22Rv1 (cell line): Measurements from ENCODE around the gene GARS1.

Experiments used
- H3K27ac ChIP-seq: fragments of 450-650 bp; 2 replicates; pipeline ENCODE4 v1.5.1; 2017
- ZFX ChIP-seq: fragments of 450-650 bp; IDR thresholded peaks from 2 replicates; pipeline ENCODE4 v1.6.1; 2017; ENCODE audit warnings: antibody characterized with exemption, borderline replicate concordance
- TF ChIP-seq, protein P1 (sequence below): fragments of 450-650 bp; IDR thresholded peaks from 2 replicates; pipeline ENCODE4 v1.5.1; 2017; ENCODE audit warnings: mild to moderate bottlenecking

Gene GARS1

GRCh38 chr7:30642789-30643188 is 48.1 kb downstream of the GARS1 start:
- TF ChIP-seq, protein P1, sequence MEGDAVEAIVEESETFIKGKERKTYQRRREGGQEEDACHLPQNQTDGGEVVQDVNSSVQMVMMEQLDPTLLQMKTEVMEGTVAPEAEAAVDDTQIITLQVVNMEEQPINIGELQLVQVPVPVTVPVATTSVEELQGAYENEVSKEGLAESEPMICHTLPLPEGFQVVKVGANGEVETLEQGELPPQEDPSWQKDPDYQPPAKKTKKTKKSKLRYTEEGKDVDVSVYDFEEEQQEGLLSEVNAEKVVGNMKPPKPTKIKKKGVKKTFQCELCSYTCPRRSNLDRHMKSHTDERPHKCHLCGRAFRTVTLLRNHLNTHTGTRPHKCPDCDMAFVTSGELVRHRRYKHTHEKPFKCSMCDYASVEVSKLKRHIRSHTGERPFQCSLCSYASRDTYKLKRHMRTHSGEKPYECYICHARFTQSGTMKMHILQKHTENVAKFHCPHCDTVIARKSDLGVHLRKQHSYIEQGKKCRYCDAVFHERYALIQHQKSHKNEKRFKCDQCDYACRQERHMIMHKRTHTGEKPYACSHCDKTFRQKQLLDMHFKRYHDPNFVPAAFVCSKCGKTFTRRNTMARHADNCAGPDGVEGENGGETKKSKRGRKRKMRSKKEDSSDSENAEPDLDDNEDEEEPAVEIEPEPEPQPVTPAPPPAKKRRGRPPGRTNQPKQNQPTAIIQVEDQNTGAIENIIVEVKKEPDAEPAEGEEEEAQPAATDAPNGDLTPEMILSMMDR, result no peak
- TF ChIP-seq ZFX, result no peak
- no peak overlapping the region for H3K27ac ChIP-seq

DNA sequence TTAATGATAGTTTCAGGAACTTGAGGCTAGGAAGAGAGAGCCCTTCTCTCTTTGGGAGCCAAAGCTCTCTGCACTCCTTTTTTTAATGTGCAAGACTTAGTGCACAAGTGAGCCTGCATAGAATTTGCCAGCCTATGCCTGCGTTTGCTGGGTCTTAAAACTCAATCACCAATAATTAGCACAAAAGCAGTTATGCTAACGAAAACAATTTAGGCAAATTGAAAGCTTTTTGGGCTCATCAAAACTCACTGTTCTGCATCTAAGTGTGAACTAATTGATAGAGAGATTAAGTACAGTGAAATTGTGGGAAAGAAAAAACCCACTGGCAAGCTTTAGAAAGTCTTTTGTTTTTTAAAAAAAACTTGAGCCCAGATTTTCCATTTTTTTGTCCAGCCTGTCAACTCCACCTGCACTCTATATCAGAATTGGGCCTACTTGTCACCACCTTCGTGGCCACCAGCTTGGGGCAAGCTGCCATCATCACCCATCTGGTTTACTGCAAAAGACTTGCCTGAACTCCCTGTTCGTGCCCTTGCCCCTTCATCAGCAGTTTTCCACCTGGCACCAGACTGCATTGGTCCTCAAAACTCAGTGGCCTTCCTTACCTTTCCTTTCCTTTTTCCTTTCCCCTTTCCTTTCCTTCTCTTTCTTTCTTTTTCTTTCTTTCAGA is 49.7 kb downstream of the GARS1 start:
- TF ChIP-seq, protein P1, result no peak
- TF ChIP-seq ZFX, result no peak
- H3K27ac ChIP-seq, result no peak overlapping the region

DNA sequence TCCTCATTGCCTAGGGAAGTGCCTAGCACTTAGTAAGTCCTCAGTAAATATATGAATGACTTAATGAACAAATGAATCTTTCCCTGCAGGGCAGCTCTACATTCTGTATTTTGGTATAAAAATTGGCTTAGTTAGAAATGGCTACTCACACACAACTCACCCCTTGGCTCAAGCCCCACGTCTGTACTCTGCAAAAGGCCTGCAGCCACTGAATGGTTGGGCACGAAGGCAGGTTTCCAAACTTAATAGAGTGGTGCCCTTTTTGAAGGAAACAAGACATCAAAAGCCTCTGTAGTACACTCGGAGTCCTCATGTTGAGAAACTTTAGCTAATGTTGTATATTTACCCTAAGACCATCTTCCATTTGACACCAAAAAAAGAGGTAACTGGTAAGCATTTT is 51.0 kb downstream of the GARS1 start:
- H3K27ac ChIP-seq, result no peak overlapping the region
- no peak for TF ChIP-seq ZFX
- TF ChIP-seq, protein P1, result no peak

DNA sequence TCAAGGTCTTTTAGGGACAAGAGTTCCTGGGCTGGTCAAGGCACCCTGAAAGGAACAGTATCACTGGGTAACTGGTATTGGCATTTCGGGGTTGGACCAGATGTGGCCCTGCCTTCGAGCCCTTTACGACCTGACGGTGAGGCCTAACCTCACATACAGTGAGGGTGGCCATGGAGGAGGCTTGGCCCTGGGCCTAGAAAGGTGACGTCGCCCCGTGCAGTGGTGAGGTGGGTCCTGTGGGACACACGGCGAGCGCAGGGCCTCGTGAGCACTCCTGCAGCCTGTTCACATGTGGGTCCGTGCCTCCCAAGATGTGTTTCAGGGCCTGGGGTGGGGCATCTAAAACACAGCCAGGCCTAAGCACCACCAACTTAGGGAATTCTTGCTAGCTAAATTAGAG is 51.5 kb downstream of the GARS1 start:
- no peak overlapping the region for H3K27ac ChIP-seq
- TF ChIP-seq ZFX, result no peak
- TF ChIP-seq, protein P1, result no peak

DNA sequence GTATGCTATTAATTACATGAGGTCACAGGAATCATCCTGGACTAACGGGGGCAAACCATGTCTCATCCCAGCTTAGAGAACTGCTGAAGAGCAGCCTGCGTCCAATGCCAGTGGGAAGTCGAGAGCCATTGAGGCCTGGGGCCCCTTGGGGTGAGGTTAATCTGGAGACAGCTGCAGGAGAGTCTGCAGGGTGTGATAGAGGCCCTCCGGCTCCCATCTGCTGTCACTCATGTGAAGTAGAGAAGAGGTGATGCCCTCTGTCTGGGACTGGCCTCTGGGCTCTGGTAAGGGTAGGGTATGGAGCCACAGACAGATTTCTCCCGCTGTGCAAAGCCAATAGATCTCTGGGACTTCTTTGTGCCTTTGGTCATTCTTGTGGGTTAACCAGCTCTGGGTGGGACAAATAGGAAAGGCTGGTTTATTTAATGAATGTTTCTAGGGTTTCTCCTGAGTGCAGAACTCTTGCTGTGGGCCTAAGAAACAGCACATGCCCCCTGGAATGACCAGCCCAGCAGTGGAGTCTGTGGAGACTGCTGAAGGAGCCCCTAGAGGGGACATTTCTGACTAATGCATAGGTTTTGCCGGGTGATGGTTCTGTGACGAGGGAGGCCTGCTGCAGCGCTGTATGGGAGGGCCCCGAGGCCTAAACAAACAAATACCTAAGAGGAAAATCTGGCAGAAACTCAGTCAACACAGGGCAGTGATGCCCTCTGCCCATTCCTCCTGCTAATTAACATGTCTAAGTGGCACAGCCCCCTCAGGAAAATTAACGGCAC is 53.1 kb downstream of the GARS1 start:
- H3K27ac ChIP-seq, result no peak overlapping the region

DNA sequence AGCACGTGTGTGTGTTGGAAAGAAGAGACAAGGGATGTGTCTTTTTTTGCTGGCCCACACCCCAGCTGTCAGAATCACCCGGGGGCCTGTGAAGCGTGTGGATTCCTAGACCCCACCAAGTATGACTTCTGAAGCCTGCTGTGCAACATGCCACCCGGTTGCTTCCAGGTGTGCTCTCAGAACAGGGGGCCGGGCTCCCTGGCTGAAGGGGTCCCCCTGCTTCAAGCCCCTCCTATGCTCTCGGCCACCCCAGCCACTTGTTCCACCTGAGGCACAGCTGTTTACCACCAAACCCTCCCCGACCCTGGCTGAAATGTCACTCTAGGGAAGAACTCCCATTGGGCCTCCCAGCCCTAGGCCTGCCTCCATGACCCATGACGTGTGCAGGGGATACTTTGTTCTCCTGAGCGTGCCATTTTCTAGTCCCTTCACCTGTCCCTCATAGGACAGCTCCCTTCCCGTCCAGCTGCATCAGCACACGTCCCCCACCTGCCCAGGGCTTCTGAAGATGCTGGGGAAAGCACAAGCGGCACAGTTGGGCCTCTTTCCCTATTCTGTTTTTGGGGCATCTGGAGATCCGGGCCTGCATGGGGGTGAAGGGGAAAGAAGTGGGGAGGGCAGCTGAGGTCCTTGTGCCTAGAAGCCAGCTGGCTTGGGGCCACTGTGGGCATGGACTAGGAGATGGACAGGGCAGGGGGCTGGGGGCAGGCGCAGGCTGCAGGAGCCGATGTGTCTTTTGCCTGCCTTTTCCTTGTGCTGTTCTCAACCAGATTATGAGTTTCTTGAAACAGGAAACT is 54.3 kb downstream of the GARS1 start:
- TF ChIP-seq, protein P1, result no peak
- TF ChIP-seq ZFX, result no peak
- no peak overlapping the region for H3K27ac ChIP-seq

More for the DNA sequence above, 53.1 kb downstream of the GARS1 start:
- TF ChIP-seq, protein P1, result no peak
- TF ChIP-seq ZFX, result no peak
